Measurements from ENCODE around the gene ALMS1. TPM values are rescaled to one million over a fixed set of nuclear protein-coding genes. Genes with fewer than 3 reads are reported as not detected.

ALMS1 gene
- total and polyA plus RNA-seq, 2 of the 4 experiments (the other 2 are of a cell fraction), result 20.8 to 52.8 TPM

- dilution Hi-C loops (cut with HindIII; ENCODE audit: low sequenced_read_pairs, unreplicated experiment), result no loop called here
- H3K4me2 ChIP-seq (ENCODE audit: low read depth, low read length), result no peak overlapping the region
- H2BK5ac ChIP-seq (ENCODE audit: low read depth, low read length, poor library complexity, severe bottlenecking), result no peak overlapping the region
- H4K8ac ChIP-seq (ENCODE audit: low read depth in 2 of 2, low read length in 2 of 2), result no peak overlapping the region
- no peak overlapping the region for H2AK9ac ChIP-seq (replicated peaks; ENCODE audit: low read depth, low read length, poor library complexity)
- no peak overlapping the region for H4K91ac ChIP-seq (ENCODE audit: insufficient read depth, low read depth, low read length)
- no peak overlapping the region for H2AK5ac ChIP-seq (ENCODE audit: low read depth, low read length)
- POLR2A ChIA-PET (ENCODE audit: unreplicated experiment), result no interaction called here
- BruUV-seq (replicated peaks), result no TSS peak
- H3K18ac ChIP-seq (ENCODE audit: low read depth, low read length), result no peak overlapping the region
- H4K20me1 ChIP-seq (ENCODE audit: insufficient read depth, low read length), result no peaks in the 10 kb centered on the region
- H3K4me1 ChIP-seq (ENCODE audit: control insufficient read depth, insufficient read depth, low read length), result no peaks in the 10 kb centered on the region
- H3K9me3 ChIP-seq (ENCODE audit: control insufficient read depth, insufficient read depth, low read length), result peaks cover 7% of the 10 kb centered on the region; the same call in 1 of the 2 replicates
- no peak for DNase-seq
- no peak overlapping the region for H2BK120ac ChIP-seq (ENCODE audit: low read depth, low read length)
- no peaks in the 10 kb centered on the region for H3K9me1 ChIP-seq (ENCODE audit: insufficient read depth, low read length)
- H3K27ac ChIP-seq (ENCODE audit: insufficient read depth, low read length), result no peak overlapping the region
- no peak overlapping the region for H3K9ac ChIP-seq (ENCODE audit: low read depth, low read length)
- no peaks in the 10 kb centered on the region for H3K27me3 ChIP-seq (ENCODE audit: control insufficient read depth, insufficient read depth, low read length)
- ATAC-seq (ENCODE audit: low read depth), result no peak
- TF ChIP-seq RAD21 (IDR thresholded peaks at IDR 0.05; ENCODE audit: low read length) (no peak), RCOR1 (IDR thresholded peaks at IDR 0.05; ENCODE audit: insufficient replicate concordance, low read length) (no peak), BHLHE40 (IDR thresholded peaks at IDR 0.05; ENCODE audit: low read depth, low read length) (no peak), NFE2L2 (IDR thresholded peaks at IDR 0.05; ENCODE audit: low read depth, low read length) (no peak), USF2 (IDR thresholded peaks at IDR 0.05; ENCODE audit: low read depth, low read length) (no peak), ELK1 (IDR thresholded peaks at IDR 0.05; ENCODE audit: borderline replicate concordance, low read depth, low read length) (no peak), SMC3 (IDR thresholded peaks at IDR 0.05; ENCODE audit: low read depth, low read length) (no peak), CTCF (conservative IDR thresholded peaks at IDR 0.05; ENCODE audit: low read depth, low read length) (no peak), POLR2A (IDR thresholded peaks at IDR 0.05; ENCODE audit: low read depth, low read length) (no peak), MAZ (IDR thresholded peaks at IDR 0.05; ENCODE audit: borderline replicate concordance, low read depth, low read length) (no peak), CHD1 (IDR thresholded peaks at IDR 0.05; ENCODE audit: low read depth, low read length) (no peak), FOS (IDR thresholded peaks at IDR 0.05; ENCODE audit: low read depth, low read length) (no peak), CEBPB (IDR thresholded peaks at IDR 0.05; ENCODE audit: low read depth, low read length) (no peak), MAFK (IDR thresholded peaks at IDR 0.05; ENCODE audit: low read depth, low read length) (no peak), MXI1 (IDR thresholded peaks at IDR 0.05; ENCODE audit: borderline replicate concordance, low read depth, low read length) (no peak), RFX5 (IDR thresholded peaks at IDR 0.05; ENCODE audit: low read depth, low read length) (no peak)
- H3K79me1 ChIP-seq (ENCODE audit: low read depth in 1 of 2, low read length in 2 of 2), result no peaks in the 10 kb centered on the region
- H2BK15ac ChIP-seq (ENCODE audit: low read depth, low read length), result no peak overlapping the region
- H3K23ac ChIP-seq (ENCODE audit: low read depth, low read length), result no peak overlapping the region
- no peak overlapping the region for H2AFZ ChIP-seq (replicated peaks; ENCODE audit: low read length, poor library complexity)
- WGBS, 2 experiments (ENCODE audit: extremely low coverage in 2 of 2, insufficient read length in 1 of 2), result no CpG with 5 or more reads among the region's 1 CpG
- no peak overlapping the region for H2BK20ac ChIP-seq (ENCODE audit: low read depth, low read length)
- no peak overlapping the region for H4K5ac ChIP-seq (ENCODE audit: low read depth, low read length)
- H3K4me3 ChIP-seq (ENCODE audit: insufficient read depth, low read depth, low read length), result no peak overlapping the region
- H3K36me3 ChIP-seq (ENCODE audit: control insufficient read depth, insufficient read depth, low read length), result peaks cover 1% of the 10 kb centered on the region; the same call in 1 of the 2 replicates
- intact Hi-C loops (cut with micrococcal nuclease), result no loop called here
- H3K4ac ChIP-seq (ENCODE audit: low read depth, low read length), result no peak overlapping the region
- H3K14ac ChIP-seq (replicated peaks; ENCODE audit: low read depth, low read length), result no peak overlapping the region
- CTCF ChIA-PET, result no interaction called here
- in situ Hi-C loops (cut with MboI; ENCODE audit: low sequenced_read_pairs), result no loop called here
- no peak overlapping the region for H3K56ac ChIP-seq (ENCODE audit: extremely low read depth, insufficient read depth, low read length)
These were observed 143.1 kb downstream of the ALMS1 start for GRCh38 chr2:73528688-73529087.

Data from IMR-90 (cell line).